Muscle layer of colon (tissue), 2 donors: ENCODE results near the gene M1AP.
A peak's percentile ranks its signal among the peaks of the same experiment; 100 is the strongest.

ENCODE experiments used
- H3K27ac ChIP-seq: one replicate; pipeline ENCODE4 v1.7.0; 2013; ENCODE audit warnings: low read depth, mild to moderate bottlenecking, low read length, moderate library complexity
- H3K27me3 ChIP-seq, 2 donors: one replicate each; pipeline ENCODE4 v1.7.0; 2013; ENCODE audit warnings: low read length in 2 of 2, mild to moderate bottlenecking in 2 of 2; ENCODE audit not compliant: insufficient read depth in 2 of 2, control insufficient read depth in 1 of 2
- H3K36me3 ChIP-seq: one replicate; pipeline ENCODE4 v1.7.0; 2013; ENCODE audit warnings: mild to moderate bottlenecking, low read length; ENCODE audit not compliant: insufficient read depth
- H3K4me1 ChIP-seq: one replicate; pipeline ENCODE4 v1.7.0; 2013; ENCODE audit warnings: mild to moderate bottlenecking, low read length; ENCODE audit not compliant: insufficient read depth
- H3K4me3 ChIP-seq, 2 donors: one replicate each; pipeline ENCODE4 v1.7.0; 2013; ENCODE audit warnings: low read length in 2 of 2, low read depth in 1 of 2, mild to moderate bottlenecking in 1 of 2, moderate library complexity in 1 of 2
- H3K9ac ChIP-seq: one replicate; pipeline ENCODE4 v1.7.0; 2013; ENCODE audit warnings: low read length
- H3K9me3 ChIP-seq: one replicate; pipeline ENCODE4 v1.7.0; 2013; ENCODE audit warnings: mild to moderate bottlenecking, low read length
- donor health status: abdominal sarcoma.
- donor health status: Adenocarcinoma of cecum.

Gene M1AP

DNA sequence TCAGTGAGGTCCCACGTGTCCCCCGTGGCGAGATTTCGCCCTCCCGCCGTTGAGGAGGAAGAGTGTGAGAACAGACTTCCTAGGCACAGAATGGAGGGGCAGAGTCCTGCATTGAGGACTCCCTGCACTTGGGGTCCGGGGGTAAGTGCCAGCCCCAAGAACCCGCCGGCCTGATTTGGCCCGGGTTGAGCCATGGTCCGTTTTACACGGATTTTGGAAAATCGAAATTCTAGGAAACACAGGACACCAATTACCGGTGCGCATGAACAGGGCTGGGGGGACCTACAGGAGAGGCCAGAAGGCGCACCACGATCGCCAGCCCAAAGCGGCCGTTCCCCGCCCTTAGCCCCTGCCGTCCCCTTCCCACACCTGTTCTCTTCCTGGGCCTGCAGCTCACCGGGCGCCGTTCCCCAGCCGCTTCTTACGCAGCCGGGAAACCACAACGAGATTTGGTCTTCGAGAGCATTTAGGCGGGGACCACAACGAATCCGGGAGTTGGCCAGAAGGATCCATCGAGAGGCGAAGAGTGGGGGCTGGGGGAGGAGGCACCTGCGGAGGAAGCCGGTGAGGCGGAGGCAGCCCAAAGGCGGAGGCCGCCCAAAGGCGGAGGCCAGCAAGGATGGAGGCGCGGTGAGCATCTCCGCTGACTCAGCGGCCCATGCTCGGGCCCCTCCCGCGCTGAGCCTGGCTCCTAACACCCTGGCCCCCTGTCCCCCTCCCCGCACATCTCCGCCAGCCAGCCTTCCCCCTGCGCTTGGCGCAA, 134.3 kb downstream of the M1AP start:
- Histone ChIP-seq H3K36me3 (no peaks in the 10 kb centered on the region), H3K27me3 (peaks cover 63 to 85% of the 10 kb centered on the region in 2 donors), H3K27ac (no peak overlapping the region), H3K4me3 (no peak overlapping the region), H3K9me3 (no peaks in the 10 kb centered on the region), H3K9ac (no peak overlapping the region), H3K4me1 (peaks cover 6% of the 10 kb centered on the region)

- no peaks in the 10 kb centered on the region for H3K36me3 ChIP-seq
- H3K9ac ChIP-seq: no peak overlapping the region
- H3K27me3 ChIP-seq: peaks cover 55 to 80% of the 10 kb centered on the region in 2 donors
- H3K27ac ChIP-seq: no peak overlapping the region
- H3K9me3 ChIP-seq: no peaks in the 10 kb centered on the region
- H3K4me3 ChIP-seq: no peak overlapping the region
- H3K4me1 ChIP-seq: peaks cover 10% of the 10 kb centered on the region
Measured at GRCh38 chr2:74512744-74513604, 135.2 kb downstream of the M1AP start.

DNA sequence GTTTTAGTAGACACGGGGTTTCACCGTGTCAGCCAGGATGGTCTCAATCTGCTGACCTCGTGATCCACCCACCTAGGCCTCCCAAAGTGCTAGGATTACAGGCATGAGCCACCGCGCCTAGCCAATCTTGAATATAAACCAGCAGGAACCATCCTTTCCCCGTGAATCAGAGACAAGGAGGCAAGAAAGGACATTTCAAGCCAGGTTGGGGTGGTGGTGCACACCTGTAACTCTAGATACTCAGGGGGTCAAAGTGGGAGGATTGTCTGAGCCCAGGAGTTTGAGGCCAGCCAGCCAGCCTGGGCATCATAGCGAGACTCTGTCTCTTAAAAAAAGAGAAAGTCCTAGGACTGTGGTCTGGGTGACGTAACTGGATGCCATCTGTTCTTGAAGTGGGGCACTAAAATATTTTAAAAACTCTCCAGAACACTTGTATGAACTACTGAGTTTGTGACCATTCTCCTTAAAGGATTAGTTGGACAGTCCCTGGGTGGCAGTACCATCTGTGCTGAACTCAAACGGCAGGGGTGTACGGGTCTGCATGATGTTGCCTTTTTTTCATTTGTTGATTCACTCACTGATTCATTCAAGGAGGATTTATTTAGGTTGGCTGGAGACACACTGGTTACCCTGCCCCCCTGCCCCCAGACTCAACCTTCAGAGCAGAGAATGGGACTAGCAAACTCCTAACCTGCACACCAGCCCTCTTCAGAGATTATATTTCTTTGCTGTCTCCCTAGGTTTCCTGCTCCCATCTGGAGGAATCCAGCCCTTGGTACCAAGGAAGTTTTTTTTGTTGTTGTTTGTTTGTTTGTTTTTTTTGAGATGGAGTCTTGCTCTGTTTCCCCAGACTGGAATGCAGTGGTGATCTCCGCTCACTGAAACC, 136.8 kb downstream of the M1AP start:
- H3K36me3 ChIP-seq: no peaks in the 10 kb centered on the region
- no peak overlapping the region for H3K4me3 ChIP-seq
- H3K9ac ChIP-seq: no peak overlapping the region
- no peaks in the 10 kb centered on the region for H3K9me3 ChIP-seq
- no peak overlapping the region for H3K27ac ChIP-seq
- peaks cover 39 to 63% of the 10 kb centered on the region in 2 donors for H3K27me3 ChIP-seq
- H3K4me1 ChIP-seq: peaks cover 19% of the 10 kb centered on the region

GRCh38 chr2:74510272-74510671, 137.9 kb downstream of the M1AP start:
- H3K36me3 ChIP-seq: peaks cover 3% of the 10 kb centered on the region
- no peak overlapping the region for H3K9ac ChIP-seq
- H3K27me3 ChIP-seq: peaks cover 31 to 53% of the 10 kb centered on the region in 2 donors
- H3K27ac ChIP-seq: no peak overlapping the region
- H3K9me3 ChIP-seq: no peaks in the 10 kb centered on the region
- H3K4me1 ChIP-seq: peaks cover 29% of the 10 kb centered on the region
- H3K4me3 ChIP-seq: no peak overlapping the region

DNA sequence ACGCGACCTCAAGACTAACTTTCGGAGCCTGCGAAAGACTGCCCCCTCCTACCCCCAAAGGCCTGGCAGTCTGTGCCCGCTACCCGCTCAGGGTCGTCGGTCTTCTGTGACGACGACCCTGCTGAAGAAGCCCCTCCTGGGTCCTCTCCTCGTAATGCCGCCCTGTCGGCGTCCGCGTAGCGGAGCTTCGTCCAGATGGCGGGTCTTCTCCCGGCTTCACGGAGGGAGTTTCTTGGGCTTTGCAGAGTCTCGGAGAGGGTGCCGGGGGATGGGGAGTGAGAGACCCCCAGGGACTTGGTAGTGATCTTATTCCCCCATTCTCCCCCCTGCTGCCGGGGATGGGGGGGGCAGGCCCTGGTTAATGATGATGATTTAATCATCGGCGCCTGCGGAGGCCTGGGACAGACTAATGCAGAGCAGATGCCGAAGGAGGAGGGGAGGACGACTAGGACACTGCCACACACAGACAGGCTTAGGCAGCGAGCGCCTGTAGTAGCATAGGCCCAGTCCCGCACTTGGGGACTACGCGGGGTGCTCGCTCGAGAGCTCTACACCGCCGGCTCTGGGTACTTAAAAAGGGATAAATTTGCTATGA, 140.1 kb downstream of the M1AP start:
- Histone ChIP-seq H3K9me3 (no peaks in the 10 kb centered on the region), H3K27ac (peak overlapping the region; percentile 89), H3K4me3 (peak overlapping the region; percentile 75 to 77), H3K36me3 (peaks cover 14% of the 10 kb centered on the region), H3K27me3 (peaks cover 21 to 50% of the 10 kb centered on the region in 2 donors), H3K4me1 (peaks cover 24% of the 10 kb centered on the region), H3K9ac (no peak overlapping the region)
